GM06990 (cell line): ENCODE results near the gene IARS1.

ENCODE experiments used
- DNase-seq: peaks from one replicate; pipeline ENCODE4 v3.0.0-alpha.2; 2011; ENCODE audit not compliant: insufficient read length; ENCODE audit errors: extremely low read depth
- H3K27me3 ChIP-seq: replicated peaks from 2 replicates; pipeline ENCODE4 v1.6.0; 2011; ENCODE audit warnings: low read length; ENCODE audit not compliant: control insufficient read depth, insufficient read depth
- H3K36me3 ChIP-seq: 2 replicates; pipeline ENCODE4 v1.5.1; 2011; ENCODE audit warnings: low read length; ENCODE audit not compliant: control insufficient read depth, insufficient read depth
- H3K4me3 ChIP-seq: replicated peaks from 2 replicates; pipeline ENCODE4 v1.5.1; 2011; ENCODE audit warnings: low read depth, mild to moderate bottlenecking, control low read depth, low read length
- TF ChIP-seq, protein P1 (sequence below): IDR thresholded peaks from 2 replicates; pipeline ENCODE4 v1.5.1; 2011; ENCODE audit warnings: low read length, control low read depth, mild to moderate bottlenecking, inconsistent platforms; ENCODE audit not compliant: insufficient read depth, poor library complexity, severe bottlenecking

Gene IARS1

GRCh38 chr9:92294297-92294676 is 790 bp upstream of the IARS1 start:
- Histone ChIP-seq H3K4me3 (peak overlapping the region; percentile 74), H3K36me3 (peaks cover 5% of the 10 kb centered on the region), H3K27me3 (no peaks in the 10 kb centered on the region)
- peak; percentile 31 for DNase-seq
- TF ChIP-seq, protein P1, sequence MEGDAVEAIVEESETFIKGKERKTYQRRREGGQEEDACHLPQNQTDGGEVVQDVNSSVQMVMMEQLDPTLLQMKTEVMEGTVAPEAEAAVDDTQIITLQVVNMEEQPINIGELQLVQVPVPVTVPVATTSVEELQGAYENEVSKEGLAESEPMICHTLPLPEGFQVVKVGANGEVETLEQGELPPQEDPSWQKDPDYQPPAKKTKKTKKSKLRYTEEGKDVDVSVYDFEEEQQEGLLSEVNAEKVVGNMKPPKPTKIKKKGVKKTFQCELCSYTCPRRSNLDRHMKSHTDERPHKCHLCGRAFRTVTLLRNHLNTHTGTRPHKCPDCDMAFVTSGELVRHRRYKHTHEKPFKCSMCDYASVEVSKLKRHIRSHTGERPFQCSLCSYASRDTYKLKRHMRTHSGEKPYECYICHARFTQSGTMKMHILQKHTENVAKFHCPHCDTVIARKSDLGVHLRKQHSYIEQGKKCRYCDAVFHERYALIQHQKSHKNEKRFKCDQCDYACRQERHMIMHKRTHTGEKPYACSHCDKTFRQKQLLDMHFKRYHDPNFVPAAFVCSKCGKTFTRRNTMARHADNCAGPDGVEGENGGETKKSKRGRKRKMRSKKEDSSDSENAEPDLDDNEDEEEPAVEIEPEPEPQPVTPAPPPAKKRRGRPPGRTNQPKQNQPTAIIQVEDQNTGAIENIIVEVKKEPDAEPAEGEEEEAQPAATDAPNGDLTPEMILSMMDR, result peak; percentile 10

GRCh38 chr9:92293075-92293354 is 482 bp downstream of the IARS1 start:
- no peaks in the 10 kb centered on the region for H3K27me3 ChIP-seq
- H3K36me3 ChIP-seq, result peaks cover 4% of the 10 kb centered on the region
- peak overlapping the region; percentile 96 for H3K4me3 ChIP-seq
- TF ChIP-seq, protein P1, result no peak
- no peak for DNase-seq

DNA sequence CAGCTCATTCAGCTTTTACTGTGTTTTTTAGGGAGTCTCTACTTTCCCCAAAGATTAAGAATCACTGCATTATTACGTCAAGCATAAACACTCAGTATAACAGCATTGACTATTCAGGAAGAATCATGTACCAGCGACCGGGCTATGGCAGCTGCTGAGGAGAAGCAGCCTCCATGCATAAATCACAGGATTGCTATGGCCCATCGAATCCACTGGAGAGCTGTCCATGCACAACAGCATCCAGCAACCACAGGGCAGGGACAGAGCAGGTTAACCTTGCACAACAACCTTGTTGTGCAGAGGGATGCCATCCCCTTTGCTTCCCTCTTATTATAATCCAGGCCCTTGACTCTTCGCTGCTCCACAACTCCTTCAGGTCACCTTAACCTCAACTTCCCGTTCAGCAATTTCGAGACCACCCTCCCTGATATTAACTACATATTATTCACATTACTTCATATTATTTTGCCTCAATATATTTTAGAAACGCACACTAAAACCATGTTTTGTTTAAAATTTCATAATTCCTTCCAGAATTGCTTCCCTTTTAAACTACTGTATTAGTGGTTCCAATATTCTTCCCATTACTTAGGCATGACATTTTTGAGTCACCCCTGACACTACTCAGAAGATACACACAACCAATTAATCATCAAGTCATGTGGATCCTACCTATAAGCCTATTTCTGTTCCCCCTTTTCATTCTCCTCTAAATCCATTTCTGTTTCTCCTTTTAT is 991 bp downstream of the IARS1 start:
- Histone ChIP-seq H3K4me3 (peak overlapping the region; percentile 96), H3K27me3 (no peaks in the 10 kb centered on the region), H3K36me3 (peaks cover 3% of the 10 kb centered on the region)
- DNase-seq, result no peak
- TF ChIP-seq, protein P1, result no peak

DNA sequence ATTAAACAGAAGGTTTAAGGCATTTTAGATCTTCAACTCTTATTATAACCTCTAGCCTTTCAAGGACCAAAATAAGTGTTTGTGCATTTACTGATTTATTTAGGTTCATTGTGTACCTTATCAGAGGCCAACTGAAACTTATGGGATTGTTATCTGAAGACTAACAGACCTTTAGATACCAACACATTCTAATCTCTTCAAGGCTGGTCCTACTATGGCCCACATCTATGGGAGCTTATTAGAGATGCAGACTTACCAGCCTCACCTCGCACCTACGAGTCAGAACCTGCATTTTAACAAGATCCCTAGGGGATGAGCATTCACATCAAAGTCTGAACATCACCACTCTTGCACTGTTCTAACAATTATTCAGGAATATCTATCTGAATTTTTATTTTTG is 1.9 kb downstream of the IARS1 start:
- TF ChIP-seq, protein P1, result no peak
- no peaks in the 10 kb centered on the region for H3K27me3 ChIP-seq
- peak overlapping the region; percentile 96; the same call in 1 of the 2 replicates for H3K4me3 ChIP-seq
- H3K36me3 ChIP-seq, result peaks cover 3% of the 10 kb centered on the region
- no peak for DNase-seq

- TF ChIP-seq, protein P1, result no peak
- peaks cover 3% of the 10 kb centered on the region; the same call in 1 of the 2 replicates for H3K36me3 ChIP-seq
- no peak for DNase-seq
- no peaks in the 10 kb centered on the region for H3K27me3 ChIP-seq
- H3K4me3 ChIP-seq, result no peak overlapping the region
Measured at GRCh38 chr9:92290785-92291429, 2.6 kb downstream of the IARS1 start.
